HG02943 (cell line): ENCODE data around the gene LMF1.

ENCODE experiments used
- ATAC-seq: cut with Tn5 transposase; IDR thresholded peaks from one replicate; pipeline ENCODE4 v1.9.1; 2021; ENCODE audit warnings: mild to moderate bottlenecking, low read depth, moderate library complexity; ENCODE audit not compliant: unreplicated experiment

The LMF1 gene

GRCh38 chr16:917591-918061 lies 53.2 kb downstream of the LMF1 start:
- ATAC-seq, result no peak

GRCh38 chr16:916035-916799 lies 54.6 kb downstream of the LMF1 start:
- no peak for ATAC-seq

- ATAC-seq, result no peak
Measured at GRCh38 chr16:915546-915945, 55.2 kb downstream of the LMF1 start.

- no peak for ATAC-seq
Measured at GRCh38 chr16:914440-914839, 56.3 kb downstream of the LMF1 start.

- no peak for ATAC-seq
Measured at GRCh38 chr16:913817-914439, 56.9 kb downstream of the LMF1 start.

- no peak for ATAC-seq
Measured at GRCh38 chr16:912684-913613, 57.8 kb downstream of the LMF1 start.

- no peak for ATAC-seq
Measured at GRCh38 chr16:912322-912683, 58.5 kb downstream of the LMF1 start.

GRCh38 chr16:911604-912321 lies 59.0 kb downstream of the LMF1 start:
- ATAC-seq, result no peak

- no peak for ATAC-seq
Measured at GRCh38 chr16:911101-911500, 59.7 kb downstream of the LMF1 start.

- ATAC-seq, result no peak
Measured at GRCh38 chr16:910181-910580, 60.6 kb downstream of the LMF1 start.

GRCh38 chr16:909281-910000 lies 61.3 kb downstream of the LMF1 start:
- ATAC-seq, result no peak

- ATAC-seq, result no peak
Measured at GRCh38 chr16:908526-909155, 62.1 kb downstream of the LMF1 start.

- ATAC-seq, result no peak
Measured at GRCh38 chr16:907842-908241, 62.9 kb downstream of the LMF1 start.

GRCh38 chr16:907361-907760 lies 63.4 kb downstream of the LMF1 start:
- ATAC-seq, result no peak

- ATAC-seq, result no peak
Measured at GRCh38 chr16:906296-906695, 64.5 kb downstream of the LMF1 start.

GRCh38 chr16:901715-902601 lies 68.8 kb downstream of the LMF1 start:
- no peak for ATAC-seq

GRCh38 chr16:901149-901548 lies 69.6 kb downstream of the LMF1 start:
- ATAC-seq, result no peak

GRCh38 chr16:900211-900610 lies 70.6 kb downstream of the LMF1 start:
- no peak for ATAC-seq
